ENCODE measurements around the gene UFD1. TPM values are rescaled to one million over a fixed set of nuclear protein-coding genes. Genes with fewer than 3 reads are reported as not detected.
A peak's percentile ranks its signal among the peaks of the same experiment; 100 is the strongest.

Gene UFD1
- total and polyA plus RNA-seq, 9 of the 15 experiments (the other 6 are each of a cell fraction or from before 2014, with no cell fraction given): 238 to 645 (median 363) TPM

GRCh38 chr22:19478901-19479354 is at the start of gene UFD1 (continued):
- TF ChIP-seq ARID3A (IDR thresholded peaks at IDR 0.05; ENCODE audit: borderline replicate concordance, low read depth, low read length) (peak; percentile 95; the same call in 1 of the 2 replicates), FUS (optimal IDR thresholded peaks at IDR 0.05; ENCODE audit: low read depth, low read length) (no peak), CBX3 (IDR thresholded peaks at IDR 0.05; ENCODE audit: borderline replicate concordance in 1 of 2, low read length in 2 of 2) (no peak), ZNF277 (CRISPR knock-in tag; IDR thresholded peaks at IDR 0.05; ENCODE audit: borderline replicate concordance) (no peak), MBD1 (CRISPR knock-in tag; IDR thresholded peaks at IDR 0.05) (no peak), BRCA1 (IDR thresholded peaks at IDR 0.05) (no peak), BRCA1 (CRISPR knock-in tag; IDR thresholded peaks at IDR 0.05) (no peak), RFX5 (IDR thresholded peaks at IDR 0.05; ENCODE audit: low read depth, low read length) (no peak), TCF15 (CRISPR knock-in tag; IDR thresholded peaks at IDR 0.05) (no peak), HOMEZ (CRISPR knock-in tag; IDR thresholded peaks at IDR 0.05) (no peak; the same call in 1 of the 2 replicates), CHD1 (IDR thresholded peaks at IDR 0.05; ENCODE audit: low read length) (no peak), ZNF398 (CRISPR knock-in tag; IDR thresholded peaks at IDR 0.05) (no peak), ETV5 (CRISPR knock-in tag; IDR thresholded peaks at IDR 0.05; ENCODE audit: low read depth) (no peak)
